Measurements from ENCODE around the gene COX7B2. TPM values are rescaled to one million over a fixed set of nuclear protein-coding genes. Genes with fewer than 3 reads are reported as not detected.

Gene COX7B2
- total and polyA plus RNA-seq, 9 of the 15 experiments (the other 6 are each of a cell fraction or from before 2014, with no cell fraction given): 0.33 to 3.5 (median 0.67) TPM; not detected in 3

DNA sequence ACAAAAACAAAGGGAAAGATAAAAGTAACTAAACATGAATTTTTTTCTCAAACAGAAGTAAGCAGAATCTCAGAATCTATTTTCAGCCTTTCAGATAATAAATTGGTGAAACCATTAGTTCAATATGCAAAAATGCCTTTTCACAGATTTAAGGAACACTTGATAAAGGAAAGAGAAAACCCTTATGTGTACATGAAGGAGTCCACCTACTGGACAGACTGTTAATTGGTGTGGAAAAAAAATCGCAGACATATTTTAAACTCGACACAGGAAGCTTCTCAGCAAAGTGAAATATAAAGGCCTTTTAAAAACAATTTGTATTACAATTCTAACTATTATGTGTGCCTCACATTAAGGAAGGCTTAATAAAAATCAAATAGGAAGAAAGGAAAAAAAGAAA, 22.3 kb downstream of the COX7B2 start:
- no peaks in the 10 kb centered on the region for H3K36me3 ChIP-seq (ENCODE audit: control insufficient read depth, insufficient read depth, low read length)
- no peaks in the 10 kb centered on the region for H3K4me1 ChIP-seq (replicated peaks in 1 of 2; ENCODE audit: control insufficient read depth in 2 of 2, insufficient read depth in 2 of 2, low read length in 2 of 2)
- no peaks in the 10 kb centered on the region for H3K9me1 ChIP-seq (ENCODE audit: control insufficient read depth, insufficient read depth, low read length)
- DNase-seq (ENCODE audit: extremely low read depth in 1 of 4, low spot score in 3 of 4) (peak in 1 of 4 experiments; percentile 2), ATAC-seq (no peak), FAIRE-seq (no peak)
- no peak overlapping the region for H3K27ac ChIP-seq (ENCODE audit: extremely low read depth, low read depth, low read length)
- no peak overlapping the region for H3K9ac ChIP-seq (ENCODE audit: insufficient read depth in 1 of 2, low read depth in 2 of 2, low read length in 2 of 2)
- no peak overlapping the region for H3K4me3 ChIP-seq
- POLR2A ChIA-PET: no interaction called here
- CTCF ChIA-PET (ENCODE audit: low intra/inter-chr PET ratio): no interaction called here
- in situ Hi-C loops (cut with MboI) (no loop called here), intact Hi-C loops (cut with micrococcal nuclease) (no loop called here)
- H3K9me3 ChIP-seq (replicated peaks; ENCODE audit: control insufficient read depth, insufficient read depth, low read depth, low read length): no peaks in the 10 kb centered on the region
- 0% methylated on average over 2 of the region's 2 CpGs for WGBS (ENCODE audit: insufficient coverage, low coverage, missing lambda C conversion rate)
- no peaks in the 10 kb centered on the region for H3K79me2 ChIP-seq (ENCODE audit: control insufficient read depth, insufficient read depth, low read length)
- BruUV-seq (replicated peaks): no TSS peak
- no peak overlapping the region for H2AFZ ChIP-seq (ENCODE audit: low read depth, low read length)
- H4K20me1 ChIP-seq (replicated peaks; ENCODE audit: control insufficient read depth, insufficient read depth, low read length): no peaks in the 10 kb centered on the region
- H3K4me2 ChIP-seq (ENCODE audit: insufficient read depth, low read length): no peak overlapping the region
- no peak for TF ChIP-seq ZNF274 (IDR thresholded peaks at IDR 0.05; ENCODE audit: borderline replicate concordance, low read depth, low read length)
- TF ChIP-seq DDX20 (tag; IDR thresholded peaks at IDR 0.05; ENCODE audit: low read depth): no peak
- TF ChIP-seq, protein P1, sequence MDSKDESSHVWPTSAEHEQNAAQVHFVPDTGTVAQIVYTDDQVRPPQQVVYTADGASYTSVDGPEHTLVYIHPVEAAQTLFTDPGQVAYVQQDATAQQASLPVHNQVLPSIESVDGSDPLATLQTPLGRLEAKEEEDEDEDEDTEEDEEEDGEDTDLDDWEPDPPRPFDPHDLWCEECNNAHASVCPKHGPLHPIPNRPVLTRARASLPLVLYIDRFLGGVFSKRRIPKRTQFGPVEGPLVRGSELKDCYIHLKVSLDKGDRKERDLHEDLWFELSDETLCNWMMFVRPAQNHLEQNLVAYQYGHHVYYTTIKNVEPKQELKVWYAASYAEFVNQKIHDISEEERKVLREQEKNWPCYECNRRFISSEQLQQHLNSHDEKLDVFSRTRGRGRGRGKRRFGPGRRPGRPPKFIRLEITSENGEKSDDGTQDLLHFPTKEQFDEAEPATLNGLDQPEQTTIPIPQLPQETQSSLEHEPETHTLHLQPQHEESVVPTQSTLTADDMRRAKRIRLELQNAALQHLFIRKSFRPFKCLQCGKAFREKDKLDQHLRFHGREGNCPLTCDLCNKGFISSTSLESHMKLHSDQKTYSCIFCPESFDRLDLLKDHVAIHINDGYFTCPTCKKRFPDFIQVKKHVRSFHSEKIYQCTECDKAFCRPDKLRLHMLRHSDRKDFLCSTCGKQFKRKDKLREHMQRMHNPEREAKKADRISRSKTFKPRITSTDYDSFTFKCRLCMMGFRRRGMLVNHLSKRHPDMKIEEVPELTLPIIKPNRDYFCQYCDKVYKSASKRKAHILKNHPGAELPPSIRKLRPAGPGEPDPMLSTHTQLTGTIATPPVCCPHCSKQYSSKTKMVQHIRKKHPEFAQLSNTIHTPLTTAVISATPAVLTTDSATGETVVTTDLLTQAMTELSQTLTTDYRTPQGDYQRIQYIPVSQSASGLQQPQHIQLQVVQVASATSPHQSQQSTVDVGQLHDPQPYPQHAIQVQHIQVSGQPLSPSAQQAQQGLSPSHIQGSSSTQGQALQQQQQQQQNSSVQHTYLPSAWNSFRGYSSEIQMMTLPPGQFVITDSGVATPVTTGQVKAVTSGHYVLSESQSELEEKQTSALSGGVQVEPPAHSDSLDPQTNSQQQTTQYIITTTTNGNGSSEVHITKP (IDR thresholded peaks at IDR 0.05; ENCODE audit: partially characterized antibody): no peak
- no peak for TF ChIP-seq RBM14 (IDR thresholded peaks at IDR 0.05; ENCODE audit: borderline replicate concordance, insufficient read depth, low read depth, low read length)
- no peak for TF ChIP-seq IFI16 (CRISPR knock-in tag; IDR thresholded peaks at IDR 0.05)
- H3K27me3 ChIP-seq (ENCODE audit: control insufficient read depth in 2 of 2, insufficient read depth in 2 of 2, low read length in 2 of 2): no peaks in the 10 kb centered on the region
